Activated CD8-positive, alpha-beta T cell treated with anti-CD3 and anti-CD28 coated beads, Interleukin-2, amount 10 ng/mL, durations not matched to agents 7 days and 5 days (primary cell): Measurements from ENCODE around the gene INTS14. TPM values are rescaled to one million over a fixed set of nuclear protein-coding genes. Genes with fewer than 3 reads are reported as not detected.

Source experiments
- ATAC-seq: fragments of 150-1000 bp; cut with Tn5 transposase; one replicate; pipeline ENCODE4 v1.10.0; 2021; ENCODE audit warnings: moderate library complexity
- CTCF ChIA-PET: fragments of 350-600 bp; sonication (Branson Sonifier 250); formaldehyde crosslinking; loops from one replicate; lab custom pipeline; 2021; ENCODE audit warnings: antibody characterized with exemption; lab: Charles Lee
- POLR2A ChIA-PET: fragments of 350-600 bp; sonication (Branson Sonifier 250); formaldehyde crosslinking; loops from one replicate; lab custom pipeline; 2021; ENCODE audit warnings: antibody characterized with exemption; lab: Charles Lee
- DNase-seq: peaks from one replicate; pipeline ENCODE4 v3.0.0-alpha.2; 2020
- H3K27ac Mint-ChIP-seq: one replicate; pipeline ENCODE4 v1.8.0; 2021; ENCODE audit warnings: mild to moderate bottlenecking, mixed read lengths
- H3K27me3 Mint-ChIP-seq: one replicate; pipeline ENCODE4 v1.8.0; 2021; ENCODE audit warnings: low read depth, mixed read lengths
- H3K36me3 Mint-ChIP-seq: one replicate; pipeline ENCODE4 v1.8.0; 2021; ENCODE audit warnings: low read depth, mixed read lengths
- H3K4me1 Mint-ChIP-seq: one replicate; pipeline ENCODE4 v1.8.0; 2021; ENCODE audit warnings: low read depth, mixed read lengths
- H3K4me3 Mint-ChIP-seq: one replicate; pipeline ENCODE4 v1.8.0; 2021; ENCODE audit warnings: mild to moderate bottlenecking, mixed read lengths
- H3K9me3 Mint-ChIP-seq: one replicate; pipeline ENCODE4 v1.8.0; 2022; ENCODE audit warnings: mixed read lengths; ENCODE audit not compliant: insufficient read depth
- total RNA-seq, 2 experiments: library from RNA; stranded (reverse); gene quantifications; one replicate each; pipeline ENCODE4 v1.2.3, GENCODE V29; 2021

Gene INTS14
- total RNA-seq, 2 experiments from 2014 or later: 41.2 to 43.5 TPM

DNA sequence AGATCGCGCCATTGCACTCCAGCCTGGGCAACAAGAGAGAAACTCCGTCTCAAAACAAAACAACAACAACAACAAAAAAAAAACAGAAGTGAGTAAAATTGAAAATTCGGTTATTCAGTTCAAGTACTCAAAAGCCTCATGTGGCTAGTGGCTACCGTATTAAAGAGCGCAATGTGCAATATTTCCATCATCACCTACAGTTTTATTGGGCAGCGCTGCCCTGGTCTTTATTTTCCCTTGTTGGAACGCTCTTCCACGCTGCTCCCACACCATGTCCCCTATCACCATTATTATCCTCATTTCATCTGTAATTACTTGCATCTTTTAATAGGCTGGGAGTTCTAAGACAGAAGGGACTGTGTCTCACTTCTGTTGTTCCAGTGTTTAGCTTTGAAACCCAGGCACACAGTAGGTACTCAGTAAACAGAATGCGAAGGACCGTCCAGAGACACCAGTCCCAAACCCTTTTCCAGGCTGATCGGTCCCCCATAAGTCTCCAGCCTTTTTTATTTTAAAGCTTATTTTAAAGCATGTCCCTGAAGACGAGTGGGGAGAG lies 81.1 kb downstream of the INTS14 start:
- peak overlapping the region; percentile 83 for H3K4me3 Mint-ChIP-seq
- ChIA-PET CTCF (no interaction called here), POLR2A (interaction anchor here (1.5 to 3.8 kb wide), 3 partner anchors 12 to 225 kb away, joined by 3 to 21 read pairs (median 8); partner anchors contain the start of genes DPP8 and RNU5B-1)

More for the DNA sequence above, 81.1 kb downstream of the INTS14 start:
- ATAC-seq: no peak
- no peak for DNase-seq
- Mint-ChIP-seq H3K4me1 (peaks cover 31% of the 10 kb centered on the region), H3K27me3 (no peaks in the 10 kb centered on the region), H3K36me3 (peaks cover 6% of the 10 kb centered on the region), H3K9me3 (no peaks in the 10 kb centered on the region), H3K27ac (peak overlapping the region; percentile 89)

Other genes starting within 250 kb of the INTS14 start
- gene IGDCC3, start 233.1 kb downstream of the INTS14 start, total RNA-seq: not detected
- under 1 TPM in 1 of 2 experiments, not detected in 1; 0.08 TPM for gene IGDCC4, start 188.2 kb downstream of the INTS14 start, total RNA-seq
- gene DPP8, start 93.4 kb downstream of the INTS14 start, total RNA-seq: 10 to 100 TPM; 44.6 to 46.7 TPM
- 10 to 100 TPM; 34.8 to 36.5 TPM for gene HACD3, start 80.7 kb downstream of the INTS14 start, total RNA-seq
- gene SLC24A1, start 10.8 kb upstream of the INTS14 start, total RNA-seq: 1 to 10 TPM; 3.7 to 4.5 TPM
- 10 to 100 TPM; 40.1 to 45.0 TPM for gene DENND4A, start 181.2 kb upstream of the INTS14 start, total RNA-seq